GM21529 (cell line): ENCODE measurements around the gene MECR.

ENCODE experiments used
- ATAC-seq: cut with Tn5 transposase; IDR thresholded peaks from one replicate; pipeline ENCODE4 v1.9.1; 2021; ENCODE audit not compliant: unreplicated experiment

The MECR gene

GRCh38 chr1:29255134-29255666 lies 24.5 kb upstream of the MECR start:
- ATAC-seq = no peak

- no peak for ATAC-seq
Measured at GRCh38 chr1:29254346-29254745, 23.6 kb upstream of the MECR start.

DNA sequence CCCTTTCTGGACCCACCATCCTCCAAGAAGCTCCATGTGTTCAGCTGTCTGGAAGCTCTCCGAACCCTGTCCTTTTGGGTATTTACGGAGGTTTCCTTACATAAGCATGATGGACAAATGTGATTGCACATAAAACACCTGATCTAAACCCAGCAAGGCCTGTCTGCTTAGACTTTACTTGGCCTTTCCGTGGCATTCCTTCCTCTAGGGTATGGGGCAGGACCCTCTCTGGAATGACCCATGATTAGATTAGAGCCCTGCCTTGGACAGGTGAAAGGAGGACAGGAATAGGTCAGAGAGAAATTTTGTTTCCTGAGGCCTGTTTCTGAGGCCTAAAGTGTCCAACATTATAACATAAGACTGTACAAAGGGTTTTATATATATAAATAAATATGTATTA lies 22.4 kb upstream of the MECR start:
- no peak for ATAC-seq

- no peak for ATAC-seq
Measured at GRCh38 chr1:29251164-29252124, 20.7 kb upstream of the MECR start.

GRCh38 chr1:29249951-29250581 lies 19.3 kb upstream of the MECR start:
- ATAC-seq = no peak

DNA sequence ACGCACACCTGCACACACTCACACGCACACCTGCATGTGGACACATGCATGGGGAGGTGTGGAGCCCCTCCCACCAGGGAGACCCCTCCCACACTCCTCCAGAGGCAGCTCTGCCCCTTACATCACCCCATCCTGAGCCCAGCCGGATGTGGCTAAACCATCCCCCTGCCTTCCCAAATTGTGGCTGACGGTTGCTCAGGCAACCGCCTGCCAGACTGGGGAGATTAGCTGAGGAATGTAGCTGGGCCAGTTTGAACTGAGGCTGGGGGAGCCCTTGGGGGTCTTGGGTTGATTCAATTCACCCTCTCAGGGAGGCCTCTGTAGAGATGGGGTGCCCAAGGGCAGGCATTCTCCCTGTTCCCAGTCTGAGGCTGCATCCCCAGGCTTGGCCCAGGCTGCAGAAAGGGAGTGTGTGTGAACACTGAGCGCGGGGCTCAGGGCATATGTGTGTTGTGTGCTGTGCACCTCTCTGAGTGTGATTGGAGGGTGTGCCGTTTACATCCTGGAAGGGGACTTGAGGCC lies 18.5 kb upstream of the MECR start:
- ATAC-seq = no peak

DNA sequence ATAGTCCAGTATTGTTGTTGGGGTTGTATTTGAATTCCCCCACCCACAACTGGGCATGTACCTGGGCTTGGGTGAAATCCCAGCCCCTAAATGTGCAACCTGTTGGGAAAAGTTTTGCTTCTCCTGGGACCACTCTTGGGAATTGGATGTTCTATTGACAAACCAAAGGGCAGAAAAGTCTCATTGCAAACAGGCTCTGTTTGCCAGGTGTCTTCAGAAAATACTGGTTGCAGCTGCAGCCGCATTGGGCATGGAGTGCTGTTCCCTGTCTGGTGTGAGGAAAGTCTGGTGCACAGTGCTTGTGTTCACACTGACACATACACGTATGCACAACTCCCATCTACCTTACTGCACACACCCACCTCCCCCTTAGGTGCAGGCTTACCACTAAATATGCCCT lies 17.7 kb upstream of the MECR start:
- ATAC-seq = no peak

DNA sequence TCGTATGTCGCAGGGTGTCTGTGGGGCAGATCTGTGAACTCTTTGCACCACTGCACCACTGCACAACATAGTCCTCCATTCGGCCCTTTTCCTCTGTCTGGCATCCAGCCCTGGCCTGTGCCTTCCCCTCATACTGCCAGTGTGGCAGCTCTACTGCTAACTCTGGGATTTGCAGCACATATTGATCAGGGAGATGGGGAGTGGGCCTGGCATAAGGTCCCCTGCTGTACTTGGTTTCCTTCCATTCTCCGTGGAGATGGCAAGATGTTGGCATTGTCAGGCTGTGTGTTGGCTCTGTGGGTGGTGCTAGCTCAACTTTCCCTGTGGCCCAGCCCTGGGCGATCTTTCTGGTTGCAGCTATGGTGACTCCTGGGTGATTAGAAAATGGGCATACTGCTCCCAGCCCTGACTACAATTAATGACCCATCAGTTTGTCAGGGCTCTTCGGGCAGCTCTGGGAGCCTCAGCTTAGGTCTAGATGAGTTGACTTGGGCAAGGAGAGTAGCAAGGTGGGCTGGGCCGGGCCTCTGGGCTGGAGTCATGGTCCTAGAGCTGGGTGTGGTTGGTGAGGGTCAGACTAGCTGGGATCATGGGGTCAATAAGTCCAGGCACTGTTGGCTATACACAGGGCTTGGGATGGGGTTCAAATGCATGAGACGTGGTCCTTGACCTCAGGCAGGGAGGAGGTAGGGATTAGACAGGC lies 17.0 kb upstream of the MECR start:
- no peak for ATAC-seq

- no peak for ATAC-seq
Measured at GRCh38 chr1:29247044-29247443, 16.3 kb upstream of the MECR start.

- no peak for ATAC-seq
Measured at GRCh38 chr1:29245876-29246275, 15.1 kb upstream of the MECR start.

- no peak for ATAC-seq
Measured at GRCh38 chr1:29245261-29245660, 14.5 kb upstream of the MECR start.

DNA sequence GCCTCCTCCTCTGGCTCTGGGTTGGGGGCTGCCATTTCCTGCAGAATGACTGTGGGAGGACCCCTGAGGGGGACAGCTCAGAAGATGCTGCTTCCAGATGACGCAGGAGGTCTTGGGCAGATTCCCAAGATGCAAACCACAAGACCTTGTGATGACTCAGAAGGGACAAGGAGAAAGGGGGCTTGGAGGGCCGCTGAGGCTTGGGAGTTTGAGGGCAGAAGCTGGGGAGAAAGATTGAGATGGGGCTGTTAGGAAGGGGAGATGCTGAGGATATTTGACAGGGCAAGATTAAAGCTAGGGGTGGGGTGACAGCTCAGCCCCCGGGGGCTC lies 13.1 kb upstream of the MECR start:
- ATAC-seq = no peak

DNA sequence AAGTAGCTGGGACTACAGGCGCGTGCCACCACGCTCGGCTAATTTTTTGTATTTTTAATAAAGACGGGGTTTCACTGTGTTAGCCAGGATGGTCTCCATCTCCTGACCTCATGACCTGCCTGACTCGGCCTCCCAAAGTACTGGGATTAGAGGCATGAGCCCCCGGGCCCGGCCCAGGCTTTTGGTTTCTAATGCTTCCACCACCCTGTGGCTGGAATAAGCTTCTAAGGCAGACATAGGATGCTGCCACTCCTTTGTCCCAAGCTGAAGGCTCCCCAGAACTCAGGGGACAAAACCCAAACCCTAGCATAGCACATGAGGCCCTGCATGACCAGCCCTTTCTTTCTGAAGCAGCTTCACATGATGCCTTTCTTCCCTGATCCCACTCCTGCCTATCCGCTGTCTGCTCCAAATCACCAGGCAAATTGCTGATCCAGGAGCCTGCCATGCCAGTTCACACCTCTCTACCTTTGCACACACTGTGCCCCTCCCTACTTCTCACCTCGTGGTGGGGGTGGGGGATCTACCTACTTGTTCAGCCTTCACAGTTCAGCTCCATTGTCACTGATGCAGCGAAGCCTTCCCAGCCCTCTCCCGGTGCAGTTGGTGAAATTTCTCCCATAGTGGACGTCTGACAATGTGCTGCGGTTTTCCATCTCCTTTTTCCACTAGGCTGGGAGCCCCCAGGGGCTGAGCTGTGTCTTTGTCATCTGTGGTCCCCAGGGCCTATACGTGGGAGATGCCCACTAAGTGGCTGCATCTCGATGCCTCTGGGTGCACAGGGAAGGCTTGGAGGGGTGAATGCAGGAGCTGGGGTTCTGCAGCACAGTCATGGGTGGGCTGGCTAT lies 12.5 kb upstream of the MECR start:
- ATAC-seq = no peak

DNA sequence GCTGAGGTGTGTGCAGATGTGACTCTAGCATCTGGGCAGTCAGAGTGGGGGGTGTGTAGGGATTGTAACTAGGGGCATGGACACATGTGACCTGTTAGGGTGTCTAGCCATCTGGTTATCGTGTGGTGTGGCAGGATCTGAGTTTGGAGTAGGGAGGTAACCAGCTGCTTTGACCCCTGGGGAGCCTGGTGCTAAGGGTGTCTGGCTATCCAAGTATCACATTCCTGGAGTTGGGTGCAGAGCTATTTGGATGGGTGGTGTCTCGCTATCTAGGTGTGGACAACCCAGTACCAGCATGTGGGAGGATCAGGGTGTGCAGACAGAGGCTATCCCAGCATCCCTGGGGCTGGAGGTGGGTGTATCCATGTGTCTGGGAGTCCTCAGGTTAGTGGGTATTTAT lies 10.3 kb upstream of the MECR start:
- ATAC-seq = no peak

DNA sequence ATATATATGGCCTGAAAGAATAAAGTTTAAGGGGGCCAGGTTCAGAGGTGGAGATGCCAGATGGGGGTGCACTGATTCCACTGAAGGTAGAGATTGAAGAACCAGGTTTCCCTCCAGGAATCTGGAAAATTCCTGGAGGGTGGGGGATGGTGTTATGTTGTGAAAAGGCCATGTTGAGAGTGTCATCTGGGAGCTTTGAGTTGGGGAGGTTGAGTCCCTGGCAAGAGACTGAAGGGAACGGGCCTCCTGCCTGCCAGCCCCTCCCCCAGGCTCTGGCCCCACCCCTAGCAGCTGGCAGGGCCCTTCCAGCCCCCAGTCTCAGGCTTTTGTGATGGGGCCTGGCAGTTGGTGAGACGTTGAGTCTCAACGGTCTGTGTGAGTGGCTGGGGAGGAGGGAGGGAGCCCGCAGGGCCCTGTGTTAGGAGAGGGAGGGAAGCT lies 9.7 kb upstream of the MECR start:
- ATAC-seq = no peak

DNA sequence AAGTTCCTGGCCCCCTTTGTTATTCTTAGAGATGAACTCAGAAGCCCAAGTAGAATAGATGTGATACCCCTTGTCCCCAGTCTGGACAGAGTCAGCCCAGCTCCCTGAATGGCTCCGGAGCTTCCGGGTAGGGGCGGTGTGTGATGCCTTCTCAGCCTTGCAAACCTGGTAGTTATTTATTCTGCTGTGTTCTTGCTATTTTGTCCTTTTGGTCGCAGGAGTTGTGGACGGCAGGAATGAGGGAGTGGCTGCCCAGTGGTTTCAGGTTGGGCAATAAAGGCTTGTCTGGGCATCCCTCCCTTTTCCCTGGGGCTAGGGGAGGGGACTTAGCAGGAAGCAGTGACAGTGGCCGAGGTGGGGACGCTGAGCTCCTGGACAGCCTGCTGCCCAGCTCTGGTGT lies 8.4 kb upstream of the MECR start:
- no peak for ATAC-seq

DNA sequence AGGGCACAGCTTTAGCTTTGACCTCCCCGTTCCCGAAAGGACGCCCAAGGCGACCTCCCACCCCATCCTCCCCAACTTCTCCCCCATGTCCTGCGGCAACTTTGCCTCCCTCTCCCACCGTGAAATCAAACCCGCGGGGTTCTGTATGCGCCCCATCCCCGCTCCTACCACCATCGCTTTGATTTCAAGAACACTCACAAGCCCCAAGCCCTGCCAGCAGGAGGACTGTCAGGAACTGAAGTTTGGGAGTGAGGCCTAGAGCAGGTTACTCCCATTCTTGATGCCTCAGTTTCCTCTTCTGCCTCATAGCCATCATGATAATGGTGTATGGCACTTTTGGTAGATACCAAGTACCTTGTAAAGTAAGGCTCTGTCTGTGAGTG lies 7.9 kb upstream of the MECR start:
- no peak for ATAC-seq

GRCh38 chr1:29237852-29238619 lies 7.3 kb upstream of the MECR start:
- ATAC-seq = no peak

DNA sequence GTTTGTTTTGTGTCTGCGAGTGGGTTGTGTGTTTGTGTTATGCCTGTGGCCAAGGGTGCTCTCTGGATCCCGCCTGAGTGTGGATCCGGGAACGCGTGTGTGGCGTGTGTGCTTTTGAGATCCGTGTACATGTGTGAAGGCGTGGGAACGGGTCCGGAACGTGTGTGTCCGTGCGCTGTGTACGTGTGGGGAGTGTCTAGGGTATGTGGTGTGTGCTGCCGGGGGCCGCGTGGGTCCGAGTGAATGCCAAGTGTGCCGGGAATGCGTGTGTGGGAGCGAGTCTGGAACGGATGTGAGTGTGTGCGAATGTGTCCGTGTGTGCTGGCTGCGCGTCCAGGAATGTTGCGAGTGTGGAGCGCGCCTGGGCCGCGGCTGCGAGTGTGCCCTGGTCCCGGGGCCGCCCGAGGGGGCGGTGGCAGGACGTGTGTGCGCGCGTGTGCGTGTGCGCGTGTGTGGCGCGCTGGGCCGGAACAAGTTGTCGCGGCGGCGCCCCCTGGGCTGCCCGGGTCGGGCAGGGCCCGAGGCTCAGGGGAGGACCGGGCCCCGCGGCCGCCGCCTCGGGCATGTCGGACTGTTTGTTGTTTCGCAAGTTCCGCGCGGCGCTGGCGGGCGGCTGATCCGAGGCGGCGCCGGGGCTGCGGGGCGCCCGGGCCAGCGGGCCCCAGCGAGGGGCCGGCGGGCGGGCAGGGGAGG lies 6.5 kb upstream of the MECR start:
- no peak for ATAC-seq
